ENCODE measurements around the gene DOHH. TPM values are rescaled to one million over a fixed set of nuclear protein-coding genes. Genes with fewer than 3 reads are reported as not detected.
A peak's percentile ranks its signal among the peaks of the same experiment; 100 is the strongest.

The DOHH gene
- total and polyA plus RNA-seq, 2 donors (not counting 3 experiments of a cell fraction or from before 2014, with no cell fraction given): 8.7 to 15.2 TPM

- TF ChIP-seq POLR2AphosphoS5 (IDR thresholded peaks at IDR 0.05; ENCODE audit: insufficient read depth, low read depth, low read length): peak; percentile 45
- no peak for TF ChIP-seq JUN (IDR thresholded peaks at IDR 0.05; ENCODE audit: borderline replicate concordance, insufficient read depth, insufficient read length, low read depth)
- intact Hi-C loops (cut with micrococcal nuclease): loop anchor here (1.0 to 2.0 kb wide), 3 partner anchors 7 to 92 kb away; partner anchors contain the start of gene NFIC
- Histone ChIP-seq H2AFZ (ENCODE audit: low read depth, low read length) (no peak overlapping the region), H3K27ac (ENCODE audit: insufficient read depth, low read depth, low read length) (peak overlapping the region; percentile 82), H3K4me3 (replicated peaks in 1 of 3; ENCODE audit: insufficient read depth in 1 of 3, low read depth in 1 of 3, low read length in 3 of 3) (no peak overlapping the region), H3K9me1 (replicated peaks; ENCODE audit: control insufficient read depth, extremely low read depth, insufficient read depth, low read length) (no peaks in the 10 kb centered on the region), H3K4me1 (ENCODE audit: control insufficient read depth, extremely low read depth, insufficient read depth, low read length) (peaks cover 26% of the 10 kb centered on the region), H3K9me3 (replicated peaks; ENCODE audit: control insufficient read depth, insufficient read depth, low read length) (no peaks in the 10 kb centered on the region), H3K79me2 (ENCODE audit: control insufficient read depth, insufficient read depth, low read length) (peaks cover 2% of the 10 kb centered on the region), H3K9ac (replicated peaks; ENCODE audit: extremely low read depth, insufficient read depth, low read length) (peak overlapping the region; percentile 64), H3K36me3 (ENCODE audit: control insufficient read depth in 2 of 2, extremely low read depth in 1 of 2, insufficient read depth in 2 of 2, low read length in 2 of 2) (peaks cover 0 to 23% of the 10 kb centered on the region in 2 experiments), H3K27me3 (ENCODE audit: control insufficient read depth in 2 of 2, insufficient read depth in 2 of 2, low read length in 2 of 2) (no peaks in the 10 kb centered on the region), H3K4me2 (ENCODE audit: insufficient read depth, low read length) (peak overlapping the region; percentile 2), H4K20me1 (replicated peaks; ENCODE audit: control insufficient read depth, extremely low read depth, insufficient read depth, low read length) (no peaks in the 10 kb centered on the region)
- no peak for DNase-seq (ENCODE audit: low read depth, low spot score)
- POLR2A ChIA-PET: no interaction called here
- dilution Hi-C loops (cut with MboI; ENCODE audit: extremely low pct_ligation_motif_present, low sequenced_read_pairs): no loop called here
- FAIRE-seq: no peak
- TSS peak; percentile 89 for BruUV-seq (replicated peaks)
- CTCF ChIA-PET: interaction anchor here (0.7 to 1.8 kb wide), 9 partner anchors 11 to 153 kb away, joined by 3 to 7 read pairs (median 4); no protein-coding TSS in a partner anchor
These were observed 42.0 kb downstream of the DOHH start for GRCh38 chr19:3458229-3459088.

DNA sequence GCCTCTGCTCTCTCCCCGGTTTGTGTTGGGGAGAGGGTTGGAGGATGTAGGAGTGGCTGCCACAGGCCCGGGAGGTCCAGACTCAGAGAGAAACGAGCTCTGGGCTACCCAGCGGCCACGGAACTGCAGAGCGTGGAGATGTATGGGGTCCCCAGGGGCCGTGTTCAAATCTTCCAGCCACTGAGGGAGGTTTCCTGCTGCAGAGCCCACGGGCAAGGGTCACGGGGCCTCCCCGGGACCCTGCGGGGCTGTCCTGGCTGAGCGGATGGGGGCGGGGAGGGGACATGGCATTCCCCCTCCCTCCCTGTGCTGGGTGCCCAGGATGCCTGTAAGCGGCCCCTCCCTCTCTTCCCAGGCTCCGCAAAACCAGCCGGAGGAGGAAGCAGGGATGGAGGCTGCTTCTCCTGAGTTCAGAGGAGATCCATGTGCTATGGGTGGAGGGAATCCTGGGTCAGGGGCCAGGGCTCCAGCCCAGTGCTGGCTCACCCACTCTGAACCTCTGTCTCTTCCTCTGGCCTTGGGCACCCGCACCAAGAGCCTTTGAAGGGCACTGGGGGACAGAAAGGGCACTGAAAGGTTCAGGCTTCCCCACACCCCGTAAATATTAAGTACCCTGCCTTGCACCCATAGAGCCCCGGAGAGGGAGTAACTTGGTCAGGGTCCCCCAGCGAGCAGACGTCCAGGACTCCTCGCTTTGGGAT lies 42.8 kb downstream of the DOHH start:
- H3K36me3 ChIP-seq (ENCODE audit: control insufficient read depth in 2 of 2, extremely low read depth in 1 of 2, insufficient read depth in 2 of 2, low read length in 2 of 2): peaks cover under 1 to 24% of the 10 kb centered on the region in 2 experiments
- DNase-seq (ENCODE audit: low read depth, low spot score) (no peak), FAIRE-seq (no peak)
- intact Hi-C loops (cut with micrococcal nuclease) (loop anchor here (2.0 kb wide), 1 partner anchor 91 kb away; the partner anchor contains the start of gene NFIC), dilution Hi-C loops (cut with MboI; ENCODE audit: extremely low pct_ligation_motif_present, low sequenced_read_pairs) (no loop called here)
- no peaks in the 10 kb centered on the region for H3K9me3 ChIP-seq (replicated peaks; ENCODE audit: control insufficient read depth, insufficient read depth, low read length)
- H3K9ac ChIP-seq (replicated peaks; ENCODE audit: extremely low read depth, insufficient read depth, low read length): no peak overlapping the region
- POLR2A ChIA-PET: no interaction called here
- H3K27ac ChIP-seq (ENCODE audit: insufficient read depth, low read depth, low read length): peak overlapping the region; percentile 82
- CTCF ChIA-PET: interaction anchor here (1.2 kb wide), 1 partner anchor 15 kb away, joined by 3 read pairs; no protein-coding TSS in a partner anchor
- no peaks in the 10 kb centered on the region for H3K27me3 ChIP-seq (ENCODE audit: control insufficient read depth in 2 of 2, insufficient read depth in 2 of 2, low read length in 2 of 2)
- H3K4me1 ChIP-seq (ENCODE audit: control insufficient read depth, extremely low read depth, insufficient read depth, low read length): peaks cover 26% of the 10 kb centered on the region
- peaks cover 3% of the 10 kb centered on the region for H3K79me2 ChIP-seq (ENCODE audit: control insufficient read depth, insufficient read depth, low read length)
- H4K20me1 ChIP-seq (replicated peaks; ENCODE audit: control insufficient read depth, extremely low read depth, insufficient read depth, low read length): no peaks in the 10 kb centered on the region
- no peak overlapping the region for H3K4me2 ChIP-seq (ENCODE audit: insufficient read depth, low read length)
- H3K4me3 ChIP-seq (replicated peaks in 1 of 3; ENCODE audit: insufficient read depth in 1 of 3, low read depth in 1 of 3, low read length in 3 of 3): no peak overlapping the region
- no peak overlapping the region for H2AFZ ChIP-seq (ENCODE audit: low read depth, low read length)
- no peaks in the 10 kb centered on the region for H3K9me1 ChIP-seq (replicated peaks; ENCODE audit: control insufficient read depth, extremely low read depth, insufficient read depth, low read length)
- BruUV-seq (replicated peaks): no TSS peak
- TF ChIP-seq CTCF (IDR thresholded peaks at IDR 0.05; ENCODE audit: extremely low read depth in 1 of 2, insufficient read depth in 1 of 2, low read depth in 1 of 2, low read length in 2 of 2) (no peak), POLR2A (IDR thresholded peaks at IDR 0.05; ENCODE audit: low read depth, low read length) (no peak), FOS (IDR thresholded peaks at IDR 0.05; ENCODE audit: borderline replicate concordance, insufficient read depth, low read length) (no peak), JUN (IDR thresholded peaks at IDR 0.05; ENCODE audit: borderline replicate concordance, insufficient read depth, insufficient read length, low read depth) (no peak), MAX (IDR thresholded peaks at IDR 0.05; ENCODE audit: insufficient read depth, insufficient read length) (no peak), MYC (IDR thresholded peaks at IDR 0.05; ENCODE audit: low read depth, low read length) (no peak)

All from endothelial cell of umbilical vein (primary cell).